Liver (tissue), 9 donors: Measurements from ENCODE around the gene GAGE10. TPM values are rescaled to one million over a fixed set of nuclear protein-coding genes. Genes with fewer than 3 reads are reported as not detected.

Source experiments
- DNase-seq: peaks from one replicate; pipeline ENCODE4 v3.0.0-alpha.2; 2017; ENCODE audit warnings: low spot score
- H3K27ac ChIP-seq, 2 donors: one replicate each; pipeline ENCODE4 v1.7.0; 2013; ENCODE audit warnings: inconsistent platforms in 2 of 2, low read length in 2 of 2, control low read depth in 1 of 2, low read depth in 1 of 2, mild to moderate bottlenecking in 1 of 2
- H3K27me3 ChIP-seq, 4 donors: one replicate each; pipeline versions ENCODE4 v1.6.1 to v1.7.0; 2013; ENCODE audit warnings: low read length in 3 of 4, inconsistent platforms in 1 of 4, mild to moderate bottlenecking in 1 of 4, moderate library complexity in 1 of 4; ENCODE audit not compliant: control insufficient read depth in 4 of 4, insufficient read depth in 4 of 4
- H3K36me3 ChIP-seq, 4 donors: one replicate each; pipeline versions ENCODE4 v1.6.1 to v1.7.0; 2013; ENCODE audit warnings: low read length in 3 of 4, mild to moderate bottlenecking in 3 of 4, low read depth in 1 of 4, moderate library complexity in 1 of 4; ENCODE audit not compliant: control insufficient read depth in 4 of 4, insufficient read depth in 3 of 4
- H3K4me1 ChIP-seq, 4 donors: one replicate each; pipeline versions ENCODE4 v1.6.1 to v1.7.0; 2013; ENCODE audit warnings: low read length in 3 of 4, mild to moderate bottlenecking in 3 of 4, moderate library complexity in 1 of 4; ENCODE audit not compliant: control insufficient read depth in 4 of 4, insufficient read depth in 4 of 4
- H3K4me3 ChIP-seq, 3 donors: one replicate each; pipeline versions ENCODE4 v1.6.1 to v1.7.0; 2013; ENCODE audit warnings: low read length in 3 of 3, control low read depth in 1 of 3, low read depth in 1 of 3, mild to moderate bottlenecking in 1 of 3
- H3K9ac ChIP-seq, 2 donors: one replicate each; pipeline ENCODE4 v1.7.0; 2013; ENCODE audit warnings: low read length in 2 of 2, mild to moderate bottlenecking in 2 of 2, moderate library complexity in 2 of 2, control low read depth in 1 of 2, low read depth in 1 of 2
- H3K9me3 ChIP-seq, 4 donors: one replicate each; pipeline versions ENCODE4 v1.6.1 to v1.7.0; 2013; ENCODE audit warnings: low read length in 3 of 4; ENCODE audit not compliant: control insufficient read depth in 4 of 4
- CTCF ChIP-seq: fragments of 150-350 bp; IDR thresholded peaks from 2 replicates; pipeline ENCODE4 v1.5.1; 2017; ENCODE audit warnings: improper control_type of control experiment, low read depth, low read length; ENCODE audit not compliant: missing input control
- EGR1 ChIP-seq, 2 donors: IDR thresholded peaks; 2 replicates each; pipeline ENCODE4 v1.6.1; 2016 to 2018; ENCODE audit warnings: antibody characterized with exemption in 2 of 2, low read depth in 2 of 2
- FOXA1 ChIP-seq: IDR thresholded peaks from 2 replicates; pipeline ENCODE4 v1.6.1; 2016; ENCODE audit warnings: antibody characterized with exemption
- FOXA2 ChIP-seq: IDR thresholded peaks from 2 replicates; pipeline ENCODE4 v1.6.1; 2016; ENCODE audit warnings: antibody characterized with exemption
- GABPA ChIP-seq, 2 donors: IDR thresholded peaks in 1 of 2; conservative IDR thresholded peaks in 1 of 2; 2 replicates each; pipeline ENCODE4 v1.6.1; 2016; ENCODE audit warnings: antibody characterized with exemption in 2 of 2, mild to moderate bottlenecking in 1 of 2, moderate library complexity in 1 of 2
- HNF4A ChIP-seq, 2 donors: conservative IDR thresholded peaks; 2 replicates each; pipeline ENCODE4 v1.6.1; 2016; ENCODE audit warnings: antibody characterized with exemption in 2 of 2, mild to moderate bottlenecking in 2 of 2
- HNF4G ChIP-seq: IDR thresholded peaks from 2 replicates; pipeline ENCODE4 v1.6.1; 2016; ENCODE audit warnings: antibody characterized with exemption
- JUND ChIP-seq, 2 donors: IDR thresholded peaks; 2 replicates each; pipeline ENCODE4 v1.6.1; 2016; ENCODE audit warnings: antibody characterized with exemption in 2 of 2
- NR2F2 ChIP-seq: IDR thresholded peaks from 2 replicates; pipeline ENCODE4 v1.6.1; 2016; ENCODE audit warnings: antibody characterized with exemption
- RXRA ChIP-seq, 2 donors: IDR thresholded peaks; 2 replicates each; pipeline ENCODE4 v1.6.1; 2017 to 2018; ENCODE audit warnings: antibody characterized with exemption in 2 of 2, mild to moderate bottlenecking in 1 of 2
- SP1 ChIP-seq: IDR thresholded peaks from 2 replicates; pipeline ENCODE4 v1.6.1; 2018; ENCODE audit warnings: antibody characterized with exemption, mild to moderate bottlenecking
- TAF1 ChIP-seq: conservative IDR thresholded peaks from 2 replicates; pipeline ENCODE4 v1.6.1; 2016; ENCODE audit warnings: antibody characterized with exemption, mild to moderate bottlenecking
- YY1 ChIP-seq: IDR thresholded peaks from 2 replicates; pipeline ENCODE4 v1.6.1; 2016; ENCODE audit warnings: antibody characterized with exemption, mild to moderate bottlenecking
- ZBTB33 ChIP-seq: IDR thresholded peaks from 2 replicates; pipeline ENCODE4 v1.6.1; 2016; ENCODE audit warnings: antibody characterized with exemption
- WGBS: extraction: QIAGEN DNeasy Blood & Tissue Kit; methylation state at CpG from one replicate; pipeline ENCODE4 v1.1.7; 2013; 5-methylcytosine and 5-hydroxymethylcytosine counted together
- polyA plus RNA-seq, 2 donors: library from polyadenylated mRNA; stranded (reverse) in 1 of 2; unstranded in 1 of 2; fragments of 200-250 nt in 1 of 2; fragments of >200 nt in 1 of 2; fragmentation: Nextera tagmentation in 1 of 2; extraction: Ambion mirVana in 1 of 2; gene quantifications; one replicate each; pipeline versions ENCODE4 v1.2.1 to v1.2.3, GENCODE V29; 2013 to 2015
- total RNA-seq, 2 donors: library from RNA; depleted of rRNA; stranded (reverse); fragments of >200 nt; gene quantifications; one replicate each; pipeline ENCODE4 v1.2.3, GENCODE V29; 2014
- TF ChIP-seq, protein P1 (sequence below): IDR thresholded peaks from 2 replicates; pipeline ENCODE4 v1.6.1; 2016; ENCODE audit warnings: antibody characterized with exemption, mild to moderate bottlenecking
- TF ChIP-seq, protein P2 (sequence below): IDR thresholded peaks from 2 replicates; pipeline ENCODE4 v1.6.1; 2016; ENCODE audit warnings: antibody characterized with exemption
- TF ChIP-seq, protein P3 (sequence below): IDR thresholded peaks from 2 replicates; pipeline ENCODE4 v1.6.1; 2016; ENCODE audit warnings: antibody characterized with exemption
- donor health status: healthy.
- donor health status: healthy.
- donor health status: healthy.
- donor health status: healthy.
- donor health status: healthy.

Gene GAGE10
- total and polyA plus RNA-seq, 4 donors = not detected

DNA sequence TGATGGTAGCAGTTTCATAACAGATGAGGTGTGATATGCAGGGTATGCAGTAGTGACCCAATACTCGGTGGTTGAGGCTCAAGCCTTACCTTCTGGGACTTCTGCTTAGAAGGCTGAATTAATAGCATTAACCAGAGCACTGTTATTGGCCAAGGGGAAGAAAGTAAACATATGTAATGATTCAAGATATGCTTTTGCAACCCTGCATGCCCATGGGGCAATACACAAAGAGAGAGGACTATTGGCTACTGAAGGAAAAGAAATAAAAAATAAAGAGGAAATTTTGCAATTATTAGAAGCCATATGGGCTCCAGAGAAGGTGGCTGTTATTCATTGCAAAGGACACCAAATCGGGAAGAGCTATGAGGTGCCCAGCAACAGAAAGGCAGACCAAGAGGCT is 8.7 kb downstream of the GAGE10 start:
- Histone ChIP-seq H3K27ac (no peak overlapping the region), H3K9me3 (no peaks in the 10 kb centered on the region), H3K36me3 (no peaks in the 10 kb centered on the region), H3K4me1 (peaks cover 0 to 12% (median 7%) of the 10 kb centered on the region in 4 donors), H3K4me3 (no peak overlapping the region), H3K27me3 (no peaks in the 10 kb centered on the region), H3K9ac (no peak overlapping the region)
- 94% methylated on average over 2 of the region's 2 CpGs for WGBS
- TF ChIP-seq FOXA2 (no peak), SP1 (no peak), HNF4G (no peak), NR2F2 (no peak), EGR1 (IDR thresholded peaks at IDR 0.05; ENCODE audit: low read depth in 2 of 2) (no peak), HNF4A (conservative IDR thresholded peaks at IDR 0.05) (no peak), TAF1 (no peak), RXRA (IDR thresholded peaks at IDR 0.05) (no peak), GABPA (IDR thresholded peaks at IDR 0.05 in 1 of 2, conservative IDR thresholded peaks at IDR 0.05 in 1 of 2) (no peak), FOXA1 (no peak), JUND (IDR thresholded peaks at IDR 0.05) (no peak), CTCF (no peak), ZBTB33 (no peak), YY1 (no peak)
- TF ChIP-seq, protein P1, sequence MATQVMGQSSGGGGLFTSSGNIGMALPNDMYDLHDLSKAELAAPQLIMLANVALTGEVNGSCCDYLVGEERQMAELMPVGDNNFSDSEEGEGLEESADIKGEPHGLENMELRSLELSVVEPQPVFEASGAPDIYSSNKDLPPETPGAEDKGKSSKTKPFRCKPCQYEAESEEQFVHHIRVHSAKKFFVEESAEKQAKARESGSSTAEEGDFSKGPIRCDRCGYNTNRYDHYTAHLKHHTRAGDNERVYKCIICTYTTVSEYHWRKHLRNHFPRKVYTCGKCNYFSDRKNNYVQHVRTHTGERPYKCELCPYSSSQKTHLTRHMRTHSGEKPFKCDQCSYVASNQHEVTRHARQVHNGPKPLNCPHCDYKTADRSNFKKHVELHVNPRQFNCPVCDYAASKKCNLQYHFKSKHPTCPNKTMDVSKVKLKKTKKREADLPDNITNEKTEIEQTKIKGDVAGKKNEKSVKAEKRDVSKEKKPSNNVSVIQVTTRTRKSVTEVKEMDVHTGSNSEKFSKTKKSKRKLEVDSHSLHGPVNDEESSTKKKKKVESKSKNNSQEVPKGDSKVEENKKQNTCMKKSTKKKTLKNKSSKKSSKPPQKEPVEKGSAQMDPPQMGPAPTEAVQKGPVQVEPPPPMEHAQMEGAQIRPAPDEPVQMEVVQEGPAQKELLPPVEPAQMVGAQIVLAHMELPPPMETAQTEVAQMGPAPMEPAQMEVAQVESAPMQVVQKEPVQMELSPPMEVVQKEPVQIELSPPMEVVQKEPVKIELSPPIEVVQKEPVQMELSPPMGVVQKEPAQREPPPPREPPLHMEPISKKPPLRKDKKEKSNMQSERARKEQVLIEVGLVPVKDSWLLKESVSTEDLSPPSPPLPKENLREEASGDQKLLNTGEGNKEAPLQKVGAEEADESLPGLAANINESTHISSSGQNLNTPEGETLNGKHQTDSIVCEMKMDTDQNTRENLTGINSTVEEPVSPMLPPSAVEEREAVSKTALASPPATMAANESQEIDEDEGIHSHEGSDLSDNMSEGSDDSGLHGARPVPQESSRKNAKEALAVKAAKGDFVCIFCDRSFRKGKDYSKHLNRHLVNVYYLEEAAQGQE = no peak
- TF ChIP-seq, protein P2, sequence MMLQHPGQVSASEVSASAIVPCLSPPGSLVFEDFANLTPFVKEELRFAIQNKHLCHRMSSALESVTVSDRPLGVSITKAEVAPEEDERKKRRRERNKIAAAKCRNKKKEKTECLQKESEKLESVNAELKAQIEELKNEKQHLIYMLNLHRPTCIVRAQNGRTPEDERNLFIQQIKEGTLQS = no peak
- DNase-seq = no peak

DNA sequence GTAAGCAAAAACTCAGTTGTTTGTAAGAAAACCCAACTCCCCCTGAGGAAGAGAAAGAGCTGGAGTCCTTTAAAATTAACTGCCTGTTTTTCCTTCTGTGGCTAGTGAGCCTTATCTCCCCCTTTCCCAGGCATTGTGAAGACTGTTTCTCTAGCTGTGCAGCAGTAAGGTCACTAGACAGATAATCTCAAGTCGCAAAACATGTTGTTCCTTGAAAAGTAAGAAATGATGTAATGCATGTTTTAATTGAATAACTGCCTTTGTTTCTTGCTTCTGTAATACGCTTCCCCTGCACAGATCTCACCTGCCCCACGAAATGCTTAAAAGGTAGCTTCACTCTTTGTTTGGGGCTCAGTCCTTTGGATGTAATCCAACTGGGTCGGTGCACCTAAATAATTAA is 12.6 kb downstream of the GAGE10 start:
- H3K27ac ChIP-seq = no peak overlapping the region
- H3K9me3 ChIP-seq = no peaks in the 10 kb centered on the region
- no peak overlapping the region for H3K4me3 ChIP-seq
- H3K36me3 ChIP-seq = no peaks in the 10 kb centered on the region
- WGBS = 67% methylated on average over 4 of the region's 4 CpGs
- H3K27me3 ChIP-seq = no peaks in the 10 kb centered on the region
- H3K9ac ChIP-seq = no peak overlapping the region
- DNase-seq = no peak
- no peaks in the 10 kb centered on the region for H3K4me1 ChIP-seq
- no peak for TF ChIP-seq JUND (IDR thresholded peaks at IDR 0.05)
- TF ChIP-seq HNF4G = no peak
- TF ChIP-seq, protein P1 = no peak
- no peak for TF ChIP-seq FOXA2
- no peak for TF ChIP-seq NR2F2
- TF ChIP-seq TAF1 = no peak
- TF ChIP-seq CTCF = no peak
- TF ChIP-seq, protein P3, sequence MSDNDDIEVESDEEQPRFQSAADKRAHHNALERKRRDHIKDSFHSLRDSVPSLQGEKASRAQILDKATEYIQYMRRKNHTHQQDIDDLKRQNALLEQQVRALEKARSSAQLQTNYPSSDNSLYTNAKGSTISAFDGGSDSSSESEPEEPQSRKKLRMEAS = no peak
- no peak for TF ChIP-seq EGR1 (IDR thresholded peaks at IDR 0.05; ENCODE audit: low read depth in 2 of 2)
- no peak for TF ChIP-seq FOXA1
- no peak for TF ChIP-seq YY1
- TF ChIP-seq GABPA (IDR thresholded peaks at IDR 0.05 in 1 of 2, conservative IDR thresholded peaks at IDR 0.05 in 1 of 2) = no peak
